Chondrocyte (in vitro differentiated cells): Measurements from ENCODE around the gene PNN. TPM values are rescaled to one million over a fixed set of nuclear protein-coding genes. Genes with fewer than 3 reads are reported as not detected.
A peak's percentile ranks its signal among the peaks of the same experiment; 100 is the strongest.
"Not testable (repeated sequence)": the region's sequence is repeated elsewhere in the genome, so short reads cannot be mapped to it uniquely, and the experiment has no call there.

ENCODE experiments used
- DNase-seq: peaks from one replicate; pipeline ENCODE4 v3.0.0; 2021; ENCODE audit warnings: mixed read lengths, low spot score
- H3K27ac Mint-ChIP-seq: one replicate; pipeline ENCODE4 v1.8.0; 2021; ENCODE audit warnings: mild to moderate bottlenecking, moderate library complexity, mixed read lengths; ENCODE audit not compliant: unreplicated experiment
- H3K27me3 Mint-ChIP-seq: 2 replicates; pipeline ENCODE4 v1.8.0; 2021; ENCODE audit warnings: low read depth, mixed read lengths
- H3K36me3 Mint-ChIP-seq: 2 replicates; pipeline ENCODE4 v1.8.0; 2021; ENCODE audit warnings: low read depth, mixed read lengths
- H3K4me1 Mint-ChIP-seq: 2 replicates; pipeline ENCODE4 v1.8.0; 2021; ENCODE audit warnings: low read depth, mild to moderate bottlenecking, mixed read lengths
- H3K4me3 Mint-ChIP-seq: one replicate; pipeline ENCODE4 v1.8.0; 2021; ENCODE audit warnings: mild to moderate bottlenecking, moderate library complexity, mixed read lengths; ENCODE audit not compliant: unreplicated experiment
- H3K9me3 Mint-ChIP-seq: 2 replicates; pipeline ENCODE4 v1.8.0; 2021; ENCODE audit warnings: low read depth, mixed read lengths
- CTCF ChIP-seq: fragments of 200-600 bp; sonication (generic); IDR thresholded peaks from 2 replicates; pipeline ENCODE4 v1.5.0; 2021; ENCODE audit warnings: antibody characterized with exemption, mild to moderate bottlenecking, moderate library complexity
- long read RNA-seq: library from polyadenylated mRNA; stranded (forward); transcript quantifications from one replicate; pipeline ENCODE4 v2.0.0, GENCODE V29; 2021
- total RNA-seq: library from RNA; stranded (reverse); gene quantifications from 3 replicates; pipeline ENCODE4 v1.2.1, GENCODE V29; 2021

The PNN gene
- total RNA-seq = 40.0 to 51.9 TPM (median 45.3 TPM) in 3 replicates
- long read RNA-seq, transcript PNN-201 (9 exons, 3,576 nt) = major isoform, 37 of 46 reads
- long read RNA-seq, partial matches to known transcripts = 0 of 46 reads
- long read RNA-seq, other reads (novel, unspliced or antisense) = 9 of 46 reads

GRCh38 chr14:39174560-39175444 is at the start of gene PNN:
TSS of gene PNN (plus strand) at chr14:39175254. CDS start at chr14:39175280, 26 bp downstream.
- H3K27ac Mint-ChIP-seq = peak within 1 kb of the TSS; percentile 96
- H3K4me1 Mint-ChIP-seq = peaks cover 34% of the 10 kb centered on the region
- peak; percentile 99 for DNase-seq

GRCh38 chr14:39137835-39138234 is 37.2 kb upstream of the PNN start:
- DNase-seq, H3K9me3 Mint-ChIP-seq, H3K4me1 Mint-ChIP-seq, H3K27ac Mint-ChIP-seq, H3K4me3 Mint-ChIP-seq, H3K27me3 Mint-ChIP-seq: not testable (repeated sequence)
- peaks cover 16% of the 10 kb centered on the region for H3K36me3 Mint-ChIP-seq

More at GRCh38 chr14:39174560-39175444, at the start of gene PNN:
- Mint-ChIP-seq H3K27me3 (no peaks in the 10 kb centered on the region), H3K36me3 (peaks cover 25% of the 10 kb centered on the region), H3K4me3 (peak within 1 kb of the TSS; percentile 86), H3K9me3 (no peaks in the 10 kb centered on the region)
- TF ChIP-seq CTCF = no peak

GRCh38 chr14:39138440-39138839 is 36.6 kb upstream of the PNN start:
- no peaks in the 10 kb centered on the region for H3K27me3 Mint-ChIP-seq
- no peaks in the 10 kb centered on the region for H3K4me1 Mint-ChIP-seq
- no peak overlapping the region for H3K4me3 Mint-ChIP-seq
- H3K9me3 Mint-ChIP-seq = no peaks in the 10 kb centered on the region
- H3K27ac Mint-ChIP-seq = no peak overlapping the region
- TF ChIP-seq CTCF = no peak
- DNase-seq = no peak
- H3K36me3 Mint-ChIP-seq = peaks cover 19% of the 10 kb centered on the region

GRCh38 chr14:39140170-39140569 is 34.9 kb upstream of the PNN start:
- Mint-ChIP-seq H3K27ac (no peak overlapping the region), H3K4me3 (no peak overlapping the region)

GRCh38 chr14:39141623-39142022 is 33.4 kb upstream of the PNN start:
- H3K36me3 Mint-ChIP-seq = peaks cover 13% of the 10 kb centered on the region

More at GRCh38 chr14:39140170-39140569, 34.9 kb upstream of the PNN start:
- Mint-ChIP-seq H3K9me3 (no peaks in the 10 kb centered on the region), H3K36me3 (peaks cover 15% of the 10 kb centered on the region), H3K27me3 (no peaks in the 10 kb centered on the region), H3K4me1 (no peaks in the 10 kb centered on the region)
- TF ChIP-seq CTCF = no peak
- DNase-seq = no peak

GRCh38 chr14:39143226-39143625 is 31.8 kb upstream of the PNN start:
- not testable (repeated sequence) for H3K27ac Mint-ChIP-seq, H3K27me3 Mint-ChIP-seq, H3K4me3 Mint-ChIP-seq

More at GRCh38 chr14:39141623-39142022, 33.4 kb upstream of the PNN start:
- H3K27ac Mint-ChIP-seq, H3K4me1 Mint-ChIP-seq, DNase-seq, H3K4me3 Mint-ChIP-seq, H3K27me3 Mint-ChIP-seq, H3K9me3 Mint-ChIP-seq: not testable (repeated sequence)

More at GRCh38 chr14:39143226-39143625, 31.8 kb upstream of the PNN start:
- not testable (repeated sequence) for DNase-seq, H3K4me1 Mint-ChIP-seq, H3K9me3 Mint-ChIP-seq
- H3K36me3 Mint-ChIP-seq = peaks cover 19% of the 10 kb centered on the region
